Bone marrow (tissue), 2 donors: Measurements from ENCODE around the gene PLA2G2D.

ENCODE experiments used
- DNase-seq, 2 donors: peaks; one replicate each; lab custom pipeline; 2025; lab: John Stamatoyannopoulos, UW

Gene PLA2G2D

GRCh38 chr1:20119347-20119746 lies at the start of gene PLA2G2D:
PLA2G2D (minus strand) TSS chr1:20119536; CDS start chr1:20119498, 38 bp downstream.
- no peak for DNase-seq

GRCh38 chr1:20168564-20169491 lies 49.5 kb upstream of the PLA2G2D start:
- DNase-seq: no peak

GRCh38 chr1:20167126-20167525 lies 47.8 kb upstream of the PLA2G2D start:
- no peak for DNase-seq

- DNase-seq: no peak
Observed at GRCh38 chr1:20166051-20166450, 46.7 kb upstream of the PLA2G2D start.

GRCh38 chr1:20165522-20165951 lies 46.2 kb upstream of the PLA2G2D start:
- DNase-seq: no peak

GRCh38 chr1:20164694-20165202 lies 45.4 kb upstream of the PLA2G2D start:
- no peak for DNase-seq

- DNase-seq: no peak
Observed at GRCh38 chr1:20160034-20160433, 40.7 kb upstream of the PLA2G2D start.

- DNase-seq: no peak
Observed at GRCh38 chr1:20158358-20159070, 39.2 kb upstream of the PLA2G2D start.

- DNase-seq: no peak
Observed at GRCh38 chr1:20154301-20154831, 35.0 kb upstream of the PLA2G2D start.

GRCh38 chr1:20153000-20153418 lies 33.7 kb upstream of the PLA2G2D start:
- no peak for DNase-seq

- DNase-seq: no peak
Observed at GRCh38 chr1:20152599-20152930, 33.2 kb upstream of the PLA2G2D start.

GRCh38 chr1:20151906-20152598 lies 32.7 kb upstream of the PLA2G2D start:
- peak; percentile 60 to 61 for DNase-seq

GRCh38 chr1:20150969-20151368 lies 31.6 kb upstream of the PLA2G2D start:
- no peak for DNase-seq

- DNase-seq: no peak
Observed at GRCh38 chr1:20150326-20150705, 31.0 kb upstream of the PLA2G2D start.

GRCh38 chr1:20149601-20150325 lies 30.4 kb upstream of the PLA2G2D start:
- no peak for DNase-seq

GRCh38 chr1:20148571-20149500 lies 29.5 kb upstream of the PLA2G2D start:
- no peak for DNase-seq

GRCh38 chr1:20147846-20148570 lies 28.7 kb upstream of the PLA2G2D start:
- DNase-seq: no peak

GRCh38 chr1:20143734-20144565 lies 24.6 kb upstream of the PLA2G2D start:
- DNase-seq: no peak

GRCh38 chr1:20143318-20143717 lies 24.0 kb upstream of the PLA2G2D start:
- no peak for DNase-seq
